HG03457 (cell line): ENCODE results near the gene SCAND1.
"Not testable (repeated sequence)": the region's sequence is repeated elsewhere in the genome, so short reads cannot be mapped to it uniquely, and the experiment has no call there.

Experiments
- ATAC-seq: cut with Tn5 transposase; IDR thresholded peaks from one replicate; pipeline ENCODE4 v1.9.1; 2021; ENCODE audit warnings: moderate number of reproducible peaks; ENCODE audit not compliant: unreplicated experiment

Gene SCAND1

DNA sequence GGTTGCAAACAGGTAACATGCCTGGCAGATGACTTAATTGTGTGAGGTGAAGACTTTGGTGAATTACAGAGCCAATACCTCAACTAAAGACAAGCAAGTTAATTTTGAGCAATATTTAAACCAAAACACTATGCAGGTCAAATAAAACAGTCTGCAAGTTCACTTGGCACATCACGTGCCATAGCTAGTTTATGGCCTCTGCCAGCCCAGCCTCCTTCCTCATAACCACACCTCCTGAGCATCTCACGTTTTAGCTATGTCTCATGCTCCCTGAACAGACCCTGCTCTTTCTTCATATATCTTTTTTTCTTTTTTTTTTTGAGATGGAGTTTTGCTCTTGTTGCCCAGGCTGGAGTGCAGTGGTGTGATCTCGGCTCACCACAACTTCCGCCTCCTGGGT lies 9.6 kb upstream of the SCAND1 start:
- no peak for ATAC-seq

DNA sequence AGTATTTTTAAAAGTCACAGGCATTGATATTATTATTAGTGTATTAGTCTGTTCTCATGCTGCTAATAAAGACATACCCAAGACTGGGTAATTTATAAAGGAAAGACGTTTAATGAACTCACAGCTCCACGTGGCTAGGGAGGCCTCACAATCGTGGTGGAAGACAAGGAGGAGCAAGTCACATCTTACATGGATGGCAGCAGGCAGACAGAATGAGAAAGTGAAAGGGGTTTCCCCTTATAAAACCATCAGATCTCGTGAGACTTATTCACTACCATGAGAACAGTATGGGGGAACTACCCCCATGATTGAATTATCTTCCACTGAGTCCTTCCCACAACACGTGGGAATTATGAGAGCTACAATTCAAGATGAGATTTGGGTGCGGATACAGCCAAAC lies 5.0 kb upstream of the SCAND1 start:
- not testable (repeated sequence) for ATAC-seq

DNA sequence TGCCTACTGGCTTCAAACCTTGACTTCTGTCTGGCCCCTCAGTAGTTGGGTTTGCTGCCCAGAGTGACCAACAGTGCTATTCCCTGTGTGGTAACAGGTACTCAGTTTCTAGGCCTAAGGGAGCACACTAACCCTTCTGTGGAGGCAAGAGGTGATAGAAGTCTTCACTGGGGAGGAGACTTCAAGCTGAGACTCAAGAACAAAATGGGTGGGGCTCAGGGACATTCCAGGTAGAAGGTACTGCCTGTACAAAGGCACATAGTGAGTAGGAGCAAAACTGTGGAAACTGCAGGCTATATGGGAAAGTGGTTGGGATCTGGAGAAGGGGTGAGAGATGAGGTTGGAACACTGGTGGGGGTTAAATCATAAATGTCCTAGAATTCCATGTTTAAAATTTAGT lies 2.3 kb upstream of the SCAND1 start:
- no peak for ATAC-seq

DNA sequence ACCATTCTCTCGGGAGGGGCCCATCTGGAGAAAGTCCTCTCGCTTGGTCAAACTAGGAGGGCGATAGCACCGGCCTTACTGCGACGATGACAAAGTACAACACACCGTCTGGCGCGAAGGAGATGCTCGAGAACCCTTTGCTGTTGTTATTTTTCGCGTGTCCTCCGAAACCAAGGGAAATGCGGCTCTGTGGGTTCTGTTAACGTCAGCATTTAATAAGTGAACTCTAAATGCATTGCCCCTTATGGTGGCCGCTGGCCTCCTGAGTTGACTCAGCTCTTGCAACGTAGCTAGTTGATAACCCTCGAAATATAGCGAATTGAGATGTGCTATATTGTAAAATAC lies 577 bp upstream of the SCAND1 start:
- no peak for ATAC-seq

DNA sequence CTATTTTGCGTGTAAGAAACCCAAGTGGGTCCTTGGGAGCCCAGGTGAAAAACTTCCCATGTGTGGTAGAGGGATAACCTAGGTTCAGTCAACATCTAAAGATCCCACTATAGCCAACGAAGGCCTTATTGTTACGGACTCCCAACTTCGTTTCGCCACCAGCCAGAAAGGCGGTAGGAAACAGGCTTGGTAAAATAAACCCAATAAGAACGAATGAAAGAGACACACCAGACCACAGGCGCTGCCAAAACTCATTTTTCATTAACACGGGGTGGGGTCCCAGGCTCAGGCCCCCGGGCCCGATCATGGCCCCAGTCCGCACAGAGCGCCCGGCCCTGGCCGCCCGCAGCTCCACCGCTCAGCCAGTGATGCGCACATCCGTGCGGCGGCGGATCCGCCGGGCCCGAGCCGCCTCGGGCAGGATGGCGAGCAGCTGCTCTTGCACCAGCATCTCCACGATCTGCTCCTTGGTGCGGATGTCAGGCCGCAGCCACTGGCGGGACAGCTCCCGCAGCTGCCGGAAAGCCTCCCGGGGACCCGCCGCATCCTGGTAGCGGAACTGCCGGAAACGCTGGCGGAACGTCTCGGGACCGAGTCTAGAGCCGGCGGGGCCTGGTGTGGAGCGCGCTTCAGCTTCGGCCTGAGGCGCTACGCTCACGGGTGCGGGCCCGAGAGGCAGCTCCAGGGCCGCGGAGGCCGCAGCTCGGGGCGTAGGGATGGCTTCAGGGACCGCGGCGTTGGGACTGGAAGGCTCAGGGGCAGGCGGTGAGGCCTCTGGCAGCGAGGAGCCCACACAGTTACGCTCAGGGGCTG lies 709 bp downstream of the SCAND1 start:
- peak; percentile 20 for ATAC-seq

DNA sequence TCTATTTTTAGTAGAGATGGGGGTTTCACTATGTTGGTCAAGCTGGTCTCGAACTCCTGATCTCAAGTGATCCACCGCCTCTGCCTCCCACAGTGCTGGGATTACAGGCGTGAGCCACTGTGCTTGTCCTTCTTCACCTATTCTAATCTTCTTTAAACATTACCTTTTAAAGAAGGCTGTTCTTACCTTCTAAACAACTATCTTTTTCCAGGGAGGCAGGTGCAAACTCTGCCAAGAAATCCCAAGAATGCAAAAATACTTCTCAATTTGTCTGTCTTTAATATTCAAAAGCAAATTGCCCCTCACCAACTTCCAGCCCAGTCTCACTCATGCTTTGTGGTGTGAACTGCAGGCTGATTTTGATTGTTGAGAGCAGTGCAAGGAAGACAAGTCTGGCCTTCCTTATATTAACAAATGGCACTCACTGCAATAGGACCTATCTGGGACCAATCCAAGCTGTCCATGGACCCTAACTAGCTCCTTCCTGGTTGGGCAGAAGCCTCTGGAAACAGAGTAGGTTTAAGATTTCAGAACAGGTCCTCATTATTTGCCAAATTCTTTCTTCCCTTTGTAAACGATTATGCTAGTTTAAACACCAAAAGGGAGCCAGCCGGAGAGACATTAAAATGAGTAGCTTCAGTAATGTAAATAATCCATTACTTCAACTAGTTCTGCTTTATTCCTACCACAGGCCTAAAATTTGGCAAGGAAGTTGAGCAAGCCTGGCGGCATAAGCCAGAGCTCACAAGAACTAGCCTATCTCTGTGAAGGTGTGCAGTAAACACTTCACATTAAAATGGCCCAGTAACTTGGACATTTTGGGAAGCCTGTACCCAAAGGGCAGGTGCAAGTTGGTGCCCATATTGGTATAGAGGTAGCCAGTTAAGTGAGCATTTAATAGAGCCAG lies 1.6 kb downstream of the SCAND1 start:
- ATAC-seq, result no peak

DNA sequence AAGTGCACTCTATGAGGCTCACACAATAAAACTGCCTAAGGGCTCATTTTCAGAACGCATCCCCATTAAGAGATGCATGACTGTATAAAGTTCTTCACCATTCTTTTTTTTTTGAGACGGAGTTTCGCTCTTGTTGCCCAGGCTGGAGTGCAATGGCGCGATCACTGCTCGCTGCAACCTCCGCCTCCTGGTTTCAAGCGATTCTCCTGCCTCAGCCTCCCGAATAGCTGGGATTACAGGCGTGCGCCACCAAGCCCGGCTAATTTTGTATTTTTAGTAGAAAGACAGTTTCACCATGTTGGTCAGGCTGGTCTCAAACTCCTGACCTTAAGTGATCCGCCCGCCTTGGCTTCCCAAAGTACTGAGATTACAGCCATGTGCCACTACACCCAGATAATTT lies 2.2 kb downstream of the SCAND1 start:
- ATAC-seq, result not testable (repeated sequence)

DNA sequence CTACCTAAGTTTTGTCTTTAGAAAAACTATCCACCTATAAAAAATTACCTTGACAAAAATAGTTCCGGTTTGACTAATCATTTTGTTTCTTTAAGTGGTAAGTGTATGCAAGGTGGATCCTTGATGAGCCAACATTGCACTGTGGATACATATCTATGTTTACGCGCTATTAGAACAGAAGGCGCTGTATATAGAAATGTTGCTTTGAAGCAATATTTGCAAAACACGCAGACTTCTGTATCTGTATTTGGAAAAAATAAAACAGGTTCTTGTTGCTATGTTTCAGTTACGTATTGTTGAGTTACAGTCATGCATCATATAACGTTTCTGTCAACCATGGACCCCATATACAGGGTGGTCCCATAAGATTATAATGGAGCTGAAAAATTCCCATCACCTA lies 4.2 kb downstream of the SCAND1 start:
- no peak for ATAC-seq

DNA sequence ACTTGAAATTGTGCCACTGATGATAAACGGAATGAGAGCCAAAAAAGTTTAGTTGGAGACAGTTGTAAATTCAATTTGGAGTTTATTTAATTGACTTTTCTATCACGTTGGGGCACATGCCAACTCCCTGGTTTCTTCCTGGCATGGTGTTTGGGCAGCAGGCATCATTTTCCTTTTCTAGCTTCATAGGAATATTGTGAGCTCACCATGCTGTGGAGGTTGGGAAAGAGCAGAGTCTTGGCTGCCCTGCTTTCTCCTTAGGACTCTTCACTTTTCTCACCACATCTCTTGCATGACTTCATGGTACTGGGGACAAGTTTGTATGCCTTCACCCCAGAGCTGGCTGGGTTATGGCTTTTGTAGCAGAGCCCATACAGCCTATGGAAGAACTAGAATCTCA lies 6.4 kb downstream of the SCAND1 start:
- ATAC-seq, result no peak

DNA sequence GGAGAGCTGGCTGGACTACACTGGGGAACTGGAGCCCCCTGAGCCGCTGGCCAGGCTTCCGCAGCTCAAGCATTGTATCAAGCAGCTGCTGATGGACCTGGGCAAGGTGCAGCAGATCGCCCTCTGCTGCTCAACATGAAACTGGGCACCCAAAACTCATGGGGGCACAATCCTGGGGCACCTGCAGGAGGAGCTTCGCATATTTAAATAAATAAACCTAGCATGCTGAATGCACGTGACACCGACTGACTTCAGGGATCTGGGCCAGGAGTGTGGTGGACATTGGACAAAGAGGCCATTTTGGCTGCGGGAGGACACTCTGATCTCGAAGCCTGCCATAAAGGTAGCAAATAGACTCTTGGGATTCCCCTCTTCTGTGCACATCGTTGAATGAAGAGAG lies 6.8 kb downstream of the SCAND1 start:
- no peak for ATAC-seq

DNA sequence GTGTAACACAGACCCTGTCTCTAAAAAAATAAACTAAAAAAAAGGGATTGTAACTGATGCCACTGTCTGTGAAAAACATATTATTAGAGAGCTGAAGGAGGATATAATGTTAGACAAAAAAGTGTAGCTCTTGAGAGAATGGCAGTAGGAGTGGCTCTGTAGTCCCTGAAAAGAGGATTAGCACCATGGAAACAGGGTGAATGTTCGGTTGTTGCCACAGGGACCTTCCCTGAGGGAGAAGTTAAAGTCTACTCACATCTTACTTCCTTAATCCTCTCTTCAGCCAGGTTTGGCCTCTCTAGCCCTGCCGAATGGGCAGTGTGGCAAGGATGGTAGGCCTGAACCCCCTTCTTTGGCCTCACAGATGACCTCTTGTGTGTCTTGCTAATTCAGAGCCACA lies 12.1 kb downstream of the SCAND1 start:
- ATAC-seq, result no peak

DNA sequence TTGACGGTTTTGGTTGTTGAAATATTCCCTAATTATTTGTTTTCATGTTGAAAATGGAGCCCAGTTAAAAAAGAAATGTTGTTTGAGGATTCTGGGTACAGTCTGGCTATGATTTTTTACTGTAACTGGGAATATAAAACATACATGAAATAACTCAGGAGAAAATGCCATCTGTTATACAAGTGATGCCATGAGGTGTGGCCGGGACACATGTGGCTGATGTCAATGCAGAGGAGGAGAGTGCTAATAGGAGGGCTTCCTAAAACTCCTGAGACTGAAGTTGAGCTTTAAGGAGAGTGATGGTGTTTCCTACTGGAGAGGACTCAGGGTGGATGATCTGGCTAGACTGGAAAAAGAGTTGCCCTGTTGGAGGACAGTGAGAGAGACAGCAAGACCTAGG lies 12.7 kb downstream of the SCAND1 start:
- ATAC-seq, result no peak

DNA sequence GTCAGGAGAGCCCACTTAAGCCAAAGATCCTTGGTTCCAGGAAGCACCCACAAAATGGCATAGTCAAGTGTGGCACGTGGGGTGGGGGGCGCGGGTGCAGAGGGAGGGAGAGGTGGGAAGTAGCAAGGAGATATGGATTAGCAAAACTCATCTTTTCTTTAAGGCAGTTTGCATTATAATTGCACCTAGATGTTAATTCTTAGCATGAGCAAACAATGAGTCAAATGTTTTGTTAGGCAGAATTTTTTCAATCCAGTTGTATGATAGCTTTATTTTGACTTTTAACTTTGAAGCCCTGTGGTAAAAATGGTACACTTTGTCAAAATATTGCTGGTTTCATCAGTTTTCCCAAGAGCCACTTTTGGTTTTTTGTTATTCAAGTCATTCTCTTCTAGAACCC lies 15.0 kb downstream of the SCAND1 start:
- no peak for ATAC-seq

DNA sequence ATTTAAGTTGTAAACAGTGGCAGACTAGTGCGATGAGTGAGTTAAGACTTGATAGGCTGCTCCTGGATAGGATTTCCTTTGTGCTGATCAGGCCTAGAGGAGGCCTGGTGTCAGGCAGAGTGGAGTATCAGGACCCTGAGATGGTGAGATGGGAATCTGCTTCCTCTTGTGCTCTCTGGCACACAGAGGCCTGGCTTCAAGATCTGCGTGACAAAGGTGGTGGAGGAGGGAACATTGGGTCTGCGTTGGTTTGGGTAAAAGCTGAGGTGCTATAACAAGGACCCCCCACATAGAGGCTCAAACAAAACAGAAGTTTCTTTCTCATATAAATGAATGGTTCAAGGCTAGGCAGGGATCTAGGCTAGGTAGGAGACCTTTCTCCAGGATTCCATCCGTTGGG lies 20.3 kb downstream of the SCAND1 start:
- ATAC-seq, result no peak

DNA sequence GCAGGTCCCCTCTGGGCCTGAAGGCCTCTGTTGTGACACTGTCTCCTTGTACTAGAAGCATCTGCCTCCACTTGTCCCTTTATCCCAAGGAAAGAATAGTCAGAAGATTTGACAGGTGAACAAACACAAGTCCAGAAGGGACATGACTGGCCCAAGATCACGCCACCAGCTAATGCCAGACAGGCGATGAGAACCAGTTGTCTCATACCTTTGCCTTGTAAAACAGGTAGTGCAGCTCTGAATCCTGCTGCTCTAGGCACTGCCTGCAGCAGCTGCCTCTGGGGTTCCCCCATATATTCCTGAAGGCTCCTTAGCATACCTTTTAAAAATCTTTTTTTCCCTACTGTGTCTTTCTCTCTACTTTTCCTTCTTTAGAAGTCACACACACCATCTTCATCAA lies 25.0 kb downstream of the SCAND1 start:
- ATAC-seq, result no peak

DNA sequence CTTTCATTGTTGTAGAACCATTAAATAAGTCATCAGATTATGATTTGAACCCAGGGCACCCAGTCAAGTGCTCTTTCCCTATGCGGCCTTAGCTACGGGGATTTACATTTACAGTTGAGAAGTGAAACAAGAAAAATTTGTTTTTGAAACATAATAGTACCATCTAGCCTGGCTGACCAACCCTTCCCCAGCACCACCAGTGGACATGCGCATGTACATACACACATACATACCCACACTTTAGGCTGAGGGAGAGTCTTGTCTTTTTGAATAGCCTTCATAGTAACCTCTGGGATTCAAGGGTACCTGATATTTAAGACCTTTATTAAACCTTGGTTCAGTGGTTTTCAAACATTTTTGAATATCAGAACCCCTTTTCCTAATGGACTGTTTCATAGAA lies 33.8 kb downstream of the SCAND1 start:
- ATAC-seq, result no peak

DNA sequence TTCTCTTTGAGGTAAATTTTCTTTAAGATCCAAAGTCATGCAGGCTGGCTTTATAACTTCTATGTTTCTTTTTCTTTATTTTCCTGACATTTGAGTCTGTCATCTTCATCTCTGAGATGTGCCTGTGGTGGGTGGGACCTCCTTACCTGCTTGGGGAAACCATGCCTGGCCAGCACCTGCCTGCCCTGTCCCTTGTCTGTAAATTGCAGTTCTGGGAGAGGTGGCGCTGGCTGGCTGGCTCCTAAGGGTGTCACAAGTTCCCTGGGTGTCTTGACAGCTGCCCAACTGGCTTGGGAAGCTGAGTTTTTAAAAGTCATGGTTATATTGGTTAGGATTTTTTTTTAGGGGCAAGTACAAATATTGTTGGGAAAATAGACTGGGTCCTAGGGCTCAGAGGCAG lies 36.3 kb downstream of the SCAND1 start:
- no peak for ATAC-seq

DNA sequence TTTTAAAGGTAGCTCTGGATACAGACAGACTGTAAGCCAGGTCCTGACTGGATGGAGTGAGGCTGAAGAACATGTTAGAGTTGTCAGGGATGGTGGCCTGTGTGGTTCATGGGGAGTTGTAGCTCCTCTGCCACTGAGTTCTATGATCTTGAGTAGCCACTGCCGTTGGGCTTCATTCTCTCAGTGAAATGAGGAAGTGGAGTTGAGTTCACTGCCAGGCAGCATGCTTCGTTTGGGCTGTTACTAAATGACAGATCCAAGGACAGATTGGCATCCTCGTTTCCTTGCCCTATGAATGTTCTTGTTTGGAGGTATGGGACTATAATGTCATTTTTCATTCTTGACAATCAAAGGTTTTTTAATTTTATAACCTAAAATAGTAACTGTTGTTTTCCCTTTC lies 37.2 kb downstream of the SCAND1 start:
- ATAC-seq, result no peak

DNA sequence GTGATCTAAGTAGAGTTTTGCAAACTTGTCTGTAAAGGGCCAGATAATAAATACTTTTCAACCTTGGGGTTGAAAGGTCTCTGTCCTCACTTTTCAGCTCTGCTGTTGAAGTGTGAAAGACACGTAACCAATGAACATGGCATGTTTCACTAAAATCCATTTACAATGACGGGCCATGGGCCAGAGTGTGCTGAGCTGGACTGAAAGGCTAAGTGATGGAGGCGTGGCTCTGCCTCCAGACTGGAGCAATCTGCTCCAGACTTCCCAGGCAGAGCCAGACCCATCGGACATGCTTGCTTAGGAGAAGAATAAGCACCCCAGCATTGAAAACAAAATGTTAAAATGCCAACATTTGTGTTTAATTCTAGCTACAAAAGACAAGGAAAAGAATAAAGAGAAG lies 41.4 kb downstream of the SCAND1 start:
- no peak for ATAC-seq

DNA sequence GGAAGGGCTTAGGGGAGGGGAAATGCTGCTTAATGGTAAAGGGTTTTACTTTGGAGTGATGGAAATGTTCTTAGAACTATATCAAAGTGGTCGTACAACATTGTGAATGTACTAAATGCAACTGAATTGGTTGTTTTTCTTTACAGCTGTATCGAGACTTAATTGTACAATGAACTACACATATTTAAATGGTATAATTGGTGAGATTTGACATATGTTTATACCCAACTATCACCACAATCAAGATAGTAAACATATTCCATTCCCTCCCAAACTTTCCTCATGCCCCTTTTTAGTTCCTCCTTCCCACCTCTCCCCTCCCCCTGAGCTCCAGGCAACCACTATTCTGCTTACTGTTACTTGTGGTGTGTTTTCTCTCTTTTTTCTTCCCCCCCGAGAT lies 44.0 kb downstream of the SCAND1 start:
- no peak for ATAC-seq

DNA sequence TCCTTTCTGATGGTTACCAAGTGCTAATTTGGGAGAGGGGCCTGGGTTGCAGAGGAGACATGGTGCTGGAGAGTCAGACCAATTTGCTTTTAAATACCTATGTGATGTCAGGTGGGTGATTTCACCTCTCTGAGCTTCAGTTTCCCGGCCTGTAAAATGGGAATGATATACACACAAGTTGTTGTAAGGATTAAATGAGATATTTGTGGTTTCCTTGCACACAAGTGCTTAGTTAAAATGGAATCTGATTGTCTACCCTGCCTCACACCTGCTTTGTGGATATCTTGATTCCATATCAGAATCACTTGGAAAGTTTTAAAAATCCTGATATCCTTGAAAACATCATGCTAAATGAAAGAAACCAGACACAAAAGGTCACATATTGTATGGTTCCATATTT lies 44.5 kb downstream of the SCAND1 start:
- ATAC-seq, result no peak

DNA sequence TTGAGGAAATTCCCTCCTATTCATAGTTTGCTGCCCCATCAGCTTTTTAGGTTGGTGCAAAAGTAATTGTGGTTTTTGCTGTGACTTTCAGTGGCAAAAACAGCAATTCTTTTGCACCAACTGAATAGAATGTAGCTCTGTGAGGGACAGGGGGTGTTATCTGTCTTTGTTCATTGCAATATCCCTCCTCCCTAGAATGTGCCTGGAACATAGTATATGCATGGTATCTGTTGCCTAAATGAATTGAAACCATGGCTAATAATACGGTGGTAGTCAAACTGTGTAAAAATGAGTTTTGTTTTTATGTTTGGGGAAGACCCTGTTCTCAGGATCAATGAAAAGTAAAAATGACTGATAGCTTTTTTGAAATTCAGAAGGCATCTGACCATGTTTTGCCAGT lies 45.1 kb downstream of the SCAND1 start:
- ATAC-seq, result no peak
